GM10248 (cell line): Measurements from ENCODE around the gene GCM1.

Source experiments
- CTCF ChIA-PET: fragments of 300-600 bp; sonication (Branson Sonifier 250); formaldehyde crosslinking; extraction: SDS; loops from one replicate; lab custom pipeline; 2021; ENCODE audit warnings: antibody characterized with exemption; lab: Yijun Ruan, JAX
- POLR2A ChIA-PET: fragments of 350-650 bp; sonication (Branson Sonifier 250); formaldehyde crosslinking; extraction: SDS; loops from one replicate; lab custom pipeline; 2020; ENCODE audit warnings: antibody characterized with exemption; lab: Yijun Ruan, JAX
- DNase-seq: peaks from one replicate; pipeline ENCODE4 v3.0.0; 2012; ENCODE audit errors: extremely low spot score
- TF ChIP-seq, protein P1 (sequence below): IDR thresholded peaks from 2 replicates; pipeline ENCODE4 v1.5.1; 2012; ENCODE audit warnings: mild to moderate bottlenecking, low read depth; ENCODE audit errors: extremely low read depth, missing control alignments, control extremely low read depth

GCM1 gene

DNA sequence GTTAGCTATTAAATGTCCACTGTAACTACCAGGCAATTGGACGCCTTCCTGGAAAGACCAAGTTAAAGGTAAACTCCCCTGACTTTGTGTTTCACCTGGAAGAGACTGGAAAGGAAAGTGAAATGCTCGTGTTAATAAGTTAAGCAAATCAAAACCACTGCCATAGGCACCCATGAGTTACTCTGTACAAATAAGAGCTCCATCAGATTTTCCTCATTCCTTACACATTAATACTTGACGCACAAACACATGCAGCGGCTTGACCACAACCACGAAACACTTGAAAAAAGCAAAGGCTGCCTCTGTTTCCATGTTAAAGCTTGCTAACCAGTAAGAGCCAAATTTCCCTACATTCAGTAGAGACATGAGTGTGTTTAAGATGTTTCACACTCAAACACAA, 19.8 kb downstream of the GCM1 start:
- CTCF ChIA-PET = interaction anchor here (0.7 to 0.9 kb wide), 2 partner anchors 9 to 15 kb away, joined by 3 read pairs; no protein-coding TSS in a partner anchor
- DNase-seq = no peak
- TF ChIP-seq, protein P1, sequence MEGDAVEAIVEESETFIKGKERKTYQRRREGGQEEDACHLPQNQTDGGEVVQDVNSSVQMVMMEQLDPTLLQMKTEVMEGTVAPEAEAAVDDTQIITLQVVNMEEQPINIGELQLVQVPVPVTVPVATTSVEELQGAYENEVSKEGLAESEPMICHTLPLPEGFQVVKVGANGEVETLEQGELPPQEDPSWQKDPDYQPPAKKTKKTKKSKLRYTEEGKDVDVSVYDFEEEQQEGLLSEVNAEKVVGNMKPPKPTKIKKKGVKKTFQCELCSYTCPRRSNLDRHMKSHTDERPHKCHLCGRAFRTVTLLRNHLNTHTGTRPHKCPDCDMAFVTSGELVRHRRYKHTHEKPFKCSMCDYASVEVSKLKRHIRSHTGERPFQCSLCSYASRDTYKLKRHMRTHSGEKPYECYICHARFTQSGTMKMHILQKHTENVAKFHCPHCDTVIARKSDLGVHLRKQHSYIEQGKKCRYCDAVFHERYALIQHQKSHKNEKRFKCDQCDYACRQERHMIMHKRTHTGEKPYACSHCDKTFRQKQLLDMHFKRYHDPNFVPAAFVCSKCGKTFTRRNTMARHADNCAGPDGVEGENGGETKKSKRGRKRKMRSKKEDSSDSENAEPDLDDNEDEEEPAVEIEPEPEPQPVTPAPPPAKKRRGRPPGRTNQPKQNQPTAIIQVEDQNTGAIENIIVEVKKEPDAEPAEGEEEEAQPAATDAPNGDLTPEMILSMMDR = no peak
- POLR2A ChIA-PET = no interaction called here

DNA sequence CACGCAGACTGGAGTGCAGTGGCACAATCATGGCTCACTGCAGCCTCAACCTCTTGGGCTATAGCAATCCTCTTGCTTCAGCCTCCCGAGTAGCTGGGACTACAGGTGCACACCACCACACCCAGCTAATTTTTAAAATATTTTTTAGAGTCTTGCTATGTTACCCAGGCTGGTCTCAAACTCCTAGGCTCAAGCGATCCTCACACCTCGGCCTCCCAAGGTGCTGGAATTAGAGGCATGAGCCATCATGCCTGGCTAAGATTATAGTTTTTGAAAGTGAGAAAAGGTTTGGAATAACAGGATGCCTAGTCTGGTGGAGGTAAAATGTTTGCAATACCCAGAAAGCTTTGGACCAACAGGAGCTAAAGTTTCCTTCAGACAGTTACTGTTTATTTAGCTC, 23.4 kb downstream of the GCM1 start:
- TF ChIP-seq, protein P1 = no peak
- ChIA-PET POLR2A (no interaction called here), CTCF (interaction anchor here (0.8 to 1.4 kb wide), 5 partner anchors 12 to 603 kb away, joined by 3 to 5 read pairs (median 3); no protein-coding TSS in a partner anchor)
- DNase-seq = no peak

DNA sequence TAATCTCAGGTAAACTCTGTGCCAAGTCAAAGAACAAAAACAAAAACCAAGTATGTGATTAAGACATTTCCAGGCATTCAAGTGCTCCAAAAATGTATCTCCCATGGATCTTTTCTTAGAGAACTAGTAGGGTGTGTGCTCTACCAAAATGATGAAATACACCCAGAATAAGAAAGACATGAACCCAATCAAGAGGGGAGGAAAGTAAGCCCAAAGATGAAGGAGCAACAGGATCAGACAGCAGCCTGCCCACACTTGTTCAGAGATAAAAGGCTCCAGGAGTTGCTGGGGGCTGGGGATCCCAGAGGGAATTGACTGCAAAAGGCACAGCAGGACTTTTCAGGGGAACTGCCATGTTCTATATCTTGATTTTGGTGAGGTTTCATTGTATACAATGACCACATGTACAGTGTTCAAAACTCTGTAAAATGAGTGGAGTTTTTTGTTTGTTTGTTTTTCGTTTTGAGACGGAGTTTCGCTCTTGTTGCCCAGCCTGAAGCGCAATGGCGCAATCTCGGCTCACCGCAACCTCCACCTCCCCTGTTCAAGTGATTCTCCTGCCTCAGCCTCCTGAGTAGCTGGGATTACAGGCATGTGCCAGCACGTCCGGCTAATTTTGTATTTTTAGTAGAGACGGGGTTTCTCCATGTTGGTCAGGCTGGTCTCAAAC, 24.4 kb downstream of the GCM1 start:
- TF ChIP-seq, protein P1 = no peak
- ChIA-PET CTCF (interaction anchor here (1.2 kb wide), 2 partner anchors 30 to 48 kb away, joined by 3 to 4 read pairs; no protein-coding TSS in a partner anchor), POLR2A (no interaction called here)
- no peak for DNase-seq

DNA sequence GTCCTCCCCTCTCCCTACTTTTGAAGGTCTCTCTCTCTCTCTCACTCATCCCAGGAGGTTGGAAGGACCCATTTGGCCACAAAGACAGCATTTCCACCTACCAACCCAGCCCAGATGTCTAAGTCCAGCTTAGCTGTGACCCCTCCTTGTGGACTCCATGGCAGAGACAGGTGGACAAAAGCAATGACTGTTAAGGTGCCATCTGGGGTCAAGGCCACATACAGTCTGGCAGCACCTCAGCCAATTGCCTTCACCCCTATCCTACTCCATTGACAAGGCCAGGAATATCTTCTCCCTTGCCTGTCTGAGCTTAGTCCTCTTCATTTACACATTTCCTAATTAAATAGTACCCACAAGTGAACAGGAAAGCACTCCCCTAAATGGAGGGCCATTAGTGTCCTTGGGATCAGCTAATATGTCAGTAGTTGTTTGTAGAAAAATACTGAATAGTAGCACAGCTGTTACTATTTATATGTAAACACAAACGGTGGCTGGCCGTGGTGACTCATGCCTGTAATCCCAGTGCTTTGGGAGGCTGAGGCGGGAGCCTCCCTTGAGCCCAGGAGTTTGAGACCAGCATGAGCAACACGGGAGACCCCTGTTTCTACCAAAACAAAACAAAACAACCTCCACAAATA, 28.8 kb downstream of the GCM1 start:
- CTCF ChIA-PET = interaction anchor here (1.0 kb wide), 1 partner anchor 9 kb away, joined by 3 read pairs; no protein-coding TSS in a partner anchor
- POLR2A ChIA-PET = no interaction called here
- no peak for DNase-seq
- TF ChIP-seq, protein P1 = no peak

DNA sequence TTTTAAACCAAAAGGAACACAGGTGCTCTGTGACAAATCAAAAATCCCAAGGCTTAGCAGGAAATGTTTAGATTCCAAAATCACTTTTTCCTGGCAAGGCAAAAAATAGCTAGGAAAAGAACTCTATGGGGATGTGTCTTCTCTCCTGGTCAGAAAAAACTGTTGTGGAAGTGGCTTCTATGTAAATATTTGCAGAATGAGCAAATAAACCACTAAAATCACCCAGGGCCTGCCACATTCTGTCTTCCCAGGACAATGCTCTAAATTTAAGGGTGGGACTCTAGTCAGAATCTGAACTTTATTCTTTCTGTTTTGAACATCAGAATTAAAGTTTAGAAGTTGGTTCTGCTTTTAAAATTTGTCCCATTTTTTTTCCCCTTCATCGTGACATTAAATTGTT, 29.3 kb downstream of the GCM1 start:
- no peak for DNase-seq

DNA sequence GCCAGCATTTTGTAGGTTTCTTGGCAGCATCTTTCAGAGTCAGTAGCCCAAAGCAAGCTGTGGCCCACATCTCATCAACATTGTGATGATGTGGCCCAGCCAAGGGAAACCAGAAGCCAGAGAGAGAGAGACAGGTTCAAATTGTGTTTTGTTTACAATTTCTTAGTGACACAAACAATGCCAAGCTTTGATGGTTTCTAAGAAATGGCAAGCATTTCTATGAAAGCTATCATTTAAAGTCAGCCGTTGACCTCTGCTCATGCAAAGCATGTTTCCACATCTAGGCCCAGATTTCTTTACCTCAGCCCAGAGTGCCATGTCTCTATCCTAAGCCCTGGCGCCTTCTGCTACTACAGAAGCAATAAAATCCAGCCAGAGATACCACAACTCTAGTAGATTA, 32.9 kb downstream of the GCM1 start:
- DNase-seq = no peak
- TF ChIP-seq, protein P1 = no peak
- POLR2A ChIA-PET = no interaction called here
- CTCF ChIA-PET = no interaction called here

More for the DNA sequence above, 29.3 kb downstream of the GCM1 start:
- TF ChIP-seq, protein P1 = no peak
- ChIA-PET POLR2A (no interaction called here), CTCF (interaction anchor here (1.0 kb wide), 1 partner anchor 9 kb away, joined by 3 read pairs; no protein-coding TSS in a partner anchor)
